DLD1 (cell line): Measurements from ENCODE around the gene OXNAD1.
"Not testable (repeated sequence)": the region's sequence is repeated elsewhere in the genome, so short reads cannot be mapped to it uniquely, and the experiment has no call there.

Experiments
- in situ Hi-C: cut with HindIII; loops from 2 replicates; pipeline ENCODE4 v1.10.0; 2017; ENCODE audit warnings: low sequenced_read_pairs

OXNAD1 gene

DNA sequence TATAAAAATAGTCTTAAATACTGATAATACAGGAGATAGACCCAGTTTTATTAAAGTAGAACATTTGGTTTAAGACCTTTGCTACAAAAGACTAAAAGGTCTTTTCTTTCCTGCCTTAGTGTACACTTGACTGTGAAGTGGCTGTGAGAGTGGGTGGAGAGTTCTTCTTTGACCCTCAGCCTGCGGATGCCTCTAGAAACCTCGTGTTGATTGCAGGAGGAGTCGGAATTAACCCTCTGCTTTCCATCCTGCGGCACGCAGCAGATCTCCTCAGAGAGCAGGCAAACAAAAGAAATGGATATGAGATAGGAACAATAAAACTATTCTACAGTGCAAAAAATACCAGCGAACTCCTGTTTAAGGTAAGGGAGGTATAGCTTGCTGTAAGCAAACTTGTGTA is 36.5 kb downstream of the OXNAD1 start:
- in situ Hi-C loops = no loop called here

DNA sequence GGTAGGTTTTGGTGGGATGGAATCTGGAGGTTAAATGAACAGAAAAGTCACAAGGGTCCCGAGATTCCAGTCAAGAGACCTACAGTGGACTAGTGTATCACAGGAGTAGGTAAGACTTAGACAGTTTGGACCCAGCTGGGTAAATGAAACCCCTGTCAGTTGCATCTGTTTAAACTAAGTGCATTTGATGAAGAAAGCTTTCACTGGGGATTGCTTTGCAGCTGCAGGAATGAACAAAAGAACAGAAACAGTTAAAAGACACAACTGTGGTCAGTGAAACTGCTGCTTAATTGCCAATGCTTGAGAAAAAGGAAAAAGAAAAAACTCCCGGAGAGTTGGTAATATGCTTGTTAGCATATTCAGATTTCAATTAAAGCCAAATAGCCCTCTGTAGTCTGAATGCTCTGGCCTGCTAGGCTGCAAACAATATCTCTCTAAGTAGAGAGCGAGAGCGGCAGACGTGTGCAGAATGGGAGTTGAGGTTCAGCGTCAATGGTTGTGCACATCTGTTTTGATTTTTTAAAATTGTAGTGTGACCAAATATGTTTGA is 37.1 kb downstream of the OXNAD1 start:
- in situ Hi-C loops = no loop called here

DNA sequence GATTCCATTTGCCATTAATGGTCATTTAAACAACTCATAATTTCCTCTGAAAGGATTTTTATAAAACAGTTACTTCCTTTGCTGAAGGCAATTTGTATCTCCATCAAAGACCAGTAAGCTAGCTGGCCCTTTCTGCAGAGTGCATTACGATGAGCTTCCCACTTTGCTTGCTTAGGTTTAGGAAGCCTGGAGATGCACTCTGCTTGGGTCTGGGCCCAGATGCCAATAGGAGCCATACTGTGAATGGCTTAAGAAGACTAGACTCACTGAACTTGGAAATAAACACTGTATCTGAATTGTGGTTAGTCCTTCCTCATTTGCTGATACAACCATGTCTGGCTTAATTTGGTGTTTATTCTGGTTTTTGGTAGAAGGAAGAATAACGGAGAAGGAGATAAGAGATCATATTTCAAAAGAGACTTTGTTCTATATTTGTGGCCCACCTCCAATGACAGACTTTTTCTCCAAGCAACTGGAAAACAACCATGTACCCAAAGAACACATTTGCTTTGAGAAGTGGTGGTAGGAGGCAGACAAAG is 38.1 kb downstream of the OXNAD1 start:
- in situ Hi-C loops = no loop called here

DNA sequence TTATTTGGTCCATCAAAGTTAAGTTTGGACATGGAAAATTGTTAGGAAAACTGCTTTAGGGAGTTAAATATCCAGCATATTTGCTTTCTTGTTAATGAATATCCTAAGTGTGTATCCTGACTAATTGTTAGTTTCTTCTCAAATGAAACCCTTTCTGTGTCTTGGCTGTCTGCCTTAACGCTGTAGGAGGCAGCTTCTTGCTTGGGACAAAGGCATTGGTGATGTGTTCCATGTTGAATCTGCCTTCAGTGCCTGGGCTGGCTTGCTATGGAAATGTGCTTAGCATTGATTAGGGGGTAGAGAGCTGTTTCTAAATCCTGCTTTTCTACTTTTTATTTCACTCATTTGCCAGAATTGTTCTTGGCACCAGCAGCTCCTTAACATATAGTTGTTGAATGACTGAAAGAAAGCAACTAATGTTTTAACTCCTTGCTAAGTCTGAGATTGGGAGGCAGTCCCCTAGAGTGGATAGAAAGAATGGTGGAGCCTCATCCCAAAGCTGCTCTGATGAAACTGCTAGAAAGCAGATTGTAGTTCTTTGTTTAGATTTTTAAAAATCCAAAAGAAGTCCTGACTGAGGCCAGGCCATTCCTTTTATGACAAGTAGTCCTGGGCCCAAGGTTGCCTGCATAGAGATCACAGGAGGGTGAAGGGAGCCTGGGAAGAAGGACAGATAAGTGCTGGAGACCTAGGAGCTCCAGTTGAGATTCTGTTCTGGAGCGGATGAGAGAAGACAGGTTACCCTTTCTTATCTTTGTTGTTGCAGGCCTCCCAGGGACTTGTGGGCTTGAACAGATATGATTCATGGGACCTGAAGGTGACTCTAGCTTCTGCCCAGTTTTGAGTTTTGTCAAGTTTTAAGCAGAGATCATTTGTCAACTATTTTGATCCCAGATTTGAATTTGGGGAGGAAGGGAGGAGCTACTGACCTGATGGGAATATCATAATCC is 39.3 kb downstream of the OXNAD1 start:
- in situ Hi-C loops = no loop called here

DNA sequence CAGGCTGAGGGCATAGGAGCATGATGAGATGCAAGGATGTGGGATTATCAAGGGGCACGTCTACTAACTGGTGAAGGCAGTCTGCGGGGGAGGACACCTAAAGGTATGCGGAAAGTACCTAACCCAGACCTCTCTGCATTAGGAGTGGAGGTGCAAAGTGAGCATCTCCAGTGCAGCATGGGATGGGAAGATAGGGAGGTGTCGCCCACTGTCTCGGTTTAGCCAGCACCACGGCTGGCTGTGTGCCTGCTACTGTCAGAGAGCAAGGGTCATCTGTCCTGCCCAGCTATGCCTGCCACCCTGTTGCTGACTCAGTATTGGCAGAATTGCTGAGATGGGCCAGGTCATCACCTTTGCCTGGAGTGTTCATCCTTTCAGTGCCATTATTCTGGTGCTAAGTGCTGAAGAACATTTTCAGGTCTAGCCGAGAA is 40.1 kb downstream of the OXNAD1 start:
- in situ Hi-C loops = no loop called here

DNA sequence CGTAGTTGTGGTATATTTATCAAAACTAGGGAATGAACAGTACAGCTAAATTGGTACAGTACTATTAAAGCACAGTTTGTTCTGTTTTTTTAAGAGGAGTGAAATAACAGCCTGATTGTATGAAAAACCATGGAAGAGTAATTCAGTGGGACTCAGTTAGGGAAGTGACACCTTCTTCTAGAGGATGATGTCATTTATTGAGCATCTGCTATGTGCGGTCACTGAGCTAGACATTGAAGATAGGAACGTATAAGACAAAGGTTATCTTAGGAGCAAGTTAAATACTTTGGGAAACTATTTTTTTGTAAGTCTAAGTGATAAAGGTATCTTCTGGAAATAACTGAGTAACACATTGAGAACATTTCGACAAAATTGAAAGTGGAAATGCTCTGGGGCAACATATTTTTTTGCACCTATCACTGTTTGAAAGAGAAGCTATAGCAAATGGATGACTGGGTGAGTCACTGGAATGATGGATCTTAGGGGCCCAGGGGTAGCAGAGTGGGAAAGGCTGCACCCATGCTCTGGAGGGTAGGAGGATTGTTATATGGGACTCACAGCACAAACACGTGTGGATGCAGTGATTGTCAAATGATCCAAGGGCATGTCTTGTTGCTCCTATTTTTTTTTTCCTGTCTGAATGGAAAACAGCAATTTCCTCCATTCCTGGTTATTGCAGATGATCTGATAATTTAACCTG is 43.0 kb downstream of the OXNAD1 start:
- in situ Hi-C loops = no loop called here

DNA sequence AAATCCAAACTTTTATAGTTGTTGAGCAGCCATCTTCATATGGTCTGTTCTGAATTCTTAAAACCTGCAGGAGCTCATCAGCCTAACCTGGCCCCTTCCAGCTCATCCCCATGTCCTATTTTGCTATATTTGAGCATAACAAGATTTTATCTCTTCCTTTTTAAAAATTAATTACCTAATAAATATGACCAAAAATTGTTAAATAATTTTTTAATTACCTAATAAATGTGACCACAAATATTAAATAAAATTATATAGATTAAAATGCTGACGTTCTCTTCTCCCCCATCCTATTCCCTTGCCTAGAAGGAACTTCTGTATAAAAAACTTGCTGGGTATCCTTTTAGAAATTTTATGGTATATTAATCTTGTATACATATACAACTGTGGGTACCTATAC is 43.7 kb downstream of the OXNAD1 start:
- in situ Hi-C loops = no loop called here

DNA sequence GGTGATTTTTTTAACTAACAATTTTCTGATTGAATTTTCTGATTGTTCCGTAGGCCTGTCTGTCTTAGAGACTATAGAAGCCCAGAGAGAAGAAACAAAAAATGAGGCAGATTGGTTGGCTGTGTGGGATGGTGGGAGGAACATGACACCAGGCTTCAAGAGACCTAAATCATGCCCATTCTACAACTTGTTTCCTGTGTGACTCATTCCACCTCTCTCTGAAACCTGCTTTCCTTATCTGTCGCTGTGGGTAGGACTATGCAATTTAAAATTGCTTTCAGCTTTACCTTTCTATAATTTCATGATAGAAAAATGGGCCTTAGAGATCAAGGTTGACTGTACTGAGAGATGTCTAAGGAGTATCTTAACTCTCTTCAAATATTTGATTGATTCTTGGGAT is 44.5 kb downstream of the OXNAD1 start:
- in situ Hi-C loops = no loop called here

DNA sequence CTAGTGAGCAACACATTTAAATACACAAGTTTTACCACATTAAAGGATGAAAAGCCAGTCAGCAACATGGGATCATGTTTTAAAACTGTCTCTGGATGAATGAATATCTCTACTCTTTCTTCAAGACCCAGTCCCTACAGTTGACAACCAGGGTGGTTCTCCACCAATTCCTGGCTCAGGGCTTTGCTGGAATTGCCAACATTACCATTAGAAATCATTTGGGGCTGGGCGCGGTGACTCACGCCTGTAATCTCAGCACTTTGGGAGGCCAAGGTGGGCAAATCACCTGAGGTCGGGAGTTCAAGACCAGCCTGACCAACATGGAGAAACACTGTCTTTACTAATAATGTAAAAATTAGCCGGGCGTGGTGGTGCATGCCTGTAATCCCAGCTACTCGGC is 45.5 kb downstream of the OXNAD1 start:
- in situ Hi-C loops = not testable (repeated sequence)

DNA sequence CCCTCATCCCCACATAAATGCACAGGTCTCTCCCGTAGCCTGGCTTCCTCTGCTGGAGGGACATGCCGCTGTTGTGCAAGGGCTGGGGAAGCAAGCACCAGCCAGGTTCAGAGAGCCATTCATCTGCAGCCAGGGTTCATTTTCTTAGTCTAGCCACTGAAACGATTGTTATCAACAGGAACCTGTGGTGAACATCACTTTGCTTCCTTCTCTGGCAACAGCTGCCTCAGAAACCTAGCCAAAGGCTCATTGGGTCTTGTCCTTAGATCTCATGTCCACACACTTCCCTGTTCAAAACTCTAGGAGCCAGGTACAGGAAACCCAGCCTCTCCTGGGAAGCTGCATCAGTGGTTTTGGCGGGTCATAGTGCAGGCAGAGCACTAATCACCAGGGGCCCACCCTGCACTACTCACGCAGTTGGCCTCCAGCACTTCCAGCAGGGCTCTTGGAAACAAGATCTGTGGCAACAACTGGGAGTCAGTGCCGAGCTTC is 47.0 kb downstream of the OXNAD1 start:
- in situ Hi-C loops = no loop called here

DNA sequence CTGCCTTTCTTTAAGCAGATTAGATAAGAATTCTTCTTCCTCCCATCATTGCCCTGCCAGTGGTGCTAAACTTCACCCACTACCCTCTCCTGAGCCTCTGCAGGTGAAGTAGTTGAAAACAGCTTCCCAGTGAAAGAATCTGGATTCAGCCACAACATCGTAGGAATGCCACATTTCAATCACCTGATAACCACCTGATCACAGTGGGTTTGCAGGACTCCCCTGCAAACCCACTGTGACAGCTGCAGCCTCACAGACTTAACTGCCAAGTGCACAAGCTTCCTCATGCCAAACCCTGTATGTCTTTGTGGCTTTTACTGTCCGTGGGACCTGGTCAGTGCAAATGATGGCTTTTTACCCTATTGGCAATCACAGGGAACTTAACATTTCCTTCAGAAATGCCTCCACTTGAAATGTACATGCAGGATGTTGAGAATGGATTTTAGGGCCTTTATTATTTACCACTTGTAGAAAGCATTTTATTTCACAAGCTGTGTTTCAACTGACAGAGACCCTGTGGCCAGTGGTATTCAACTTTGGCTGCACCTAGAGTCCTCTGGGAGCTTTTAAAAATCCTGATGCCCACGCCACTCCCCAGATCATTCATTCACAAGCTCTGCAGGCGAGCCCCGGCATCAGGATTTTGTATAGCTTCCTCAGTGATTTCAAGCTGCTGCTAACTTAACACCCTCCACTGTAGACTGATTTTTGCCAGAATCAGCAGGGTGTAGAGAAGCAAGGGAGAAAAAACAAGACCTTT is 49.1 kb downstream of the OXNAD1 start:
- in situ Hi-C loops = no loop called here

DNA sequence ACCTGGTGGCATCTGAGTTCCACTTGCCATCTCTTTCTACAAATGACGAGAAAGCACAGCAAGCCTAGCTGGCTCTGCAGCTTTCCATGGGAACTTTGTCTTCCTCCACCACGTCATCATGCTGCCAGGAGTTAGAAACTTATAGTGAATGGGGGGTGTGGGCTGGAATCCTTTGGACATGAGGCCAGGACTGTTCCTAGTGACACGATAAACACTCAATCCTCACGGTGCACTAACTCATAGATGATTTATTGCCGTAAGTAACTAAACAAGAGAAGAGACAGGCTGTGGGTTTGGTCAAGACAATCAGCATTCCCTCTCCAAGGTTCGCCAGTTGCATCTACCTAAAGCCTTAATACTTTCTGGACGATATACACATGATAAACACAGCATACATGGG is 50.6 kb downstream of the OXNAD1 start:
- in situ Hi-C loops = no loop called here

DNA sequence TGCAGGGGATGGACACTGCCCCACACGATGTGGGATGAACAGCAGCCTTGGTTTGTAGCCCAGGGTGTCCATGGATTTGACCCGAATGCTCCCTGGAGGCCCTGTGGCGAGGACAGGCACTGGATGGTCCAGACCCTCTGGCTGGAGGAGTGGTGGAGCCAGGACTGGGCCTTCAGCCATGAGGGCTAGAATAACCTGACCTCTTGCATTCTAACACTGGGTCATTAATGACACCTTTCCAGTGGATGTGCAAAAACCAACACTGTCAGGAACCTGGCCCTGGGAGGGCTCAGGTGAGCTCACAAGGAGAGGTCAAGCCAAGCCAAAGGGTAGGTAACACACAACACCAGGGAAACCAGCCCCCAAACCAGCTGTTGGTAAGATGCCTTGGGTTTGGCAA is 51.4 kb downstream of the OXNAD1 start:
- in situ Hi-C loops = no loop called here

DNA sequence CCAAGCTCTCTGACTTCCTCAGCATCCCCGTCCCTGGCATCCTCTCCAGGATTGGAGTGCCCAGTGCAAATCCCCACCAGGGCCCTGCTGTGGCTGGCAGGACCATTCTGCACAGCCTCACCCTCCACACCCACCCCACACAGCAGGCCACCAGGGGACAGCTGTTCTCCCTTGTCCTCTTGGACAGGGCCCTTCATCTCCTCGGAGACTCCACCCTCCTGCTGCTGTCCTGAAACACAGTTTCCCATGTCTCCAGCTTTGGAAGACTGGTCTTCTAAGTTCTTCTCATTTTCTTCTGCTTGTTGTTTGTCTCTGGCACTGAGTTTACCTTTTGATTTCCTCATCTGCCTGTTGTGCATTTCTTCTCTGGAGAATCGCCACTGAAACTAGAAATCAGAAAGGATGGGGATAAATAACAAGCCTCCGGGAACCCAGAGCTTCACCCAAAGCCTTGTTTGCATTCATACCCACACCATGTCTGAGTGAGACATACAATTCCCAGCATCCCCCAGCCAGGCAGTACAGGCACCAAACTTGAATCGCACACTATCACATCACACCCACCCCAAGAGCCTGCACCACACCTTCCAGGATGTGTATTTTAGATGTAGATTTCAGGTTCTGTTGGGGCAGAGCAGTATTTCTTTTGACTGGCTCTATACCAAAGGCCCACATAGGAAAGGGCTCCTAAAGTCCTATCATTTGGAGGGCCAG is 52.0 kb downstream of the OXNAD1 start:
- in situ Hi-C loops = no loop called here

DNA sequence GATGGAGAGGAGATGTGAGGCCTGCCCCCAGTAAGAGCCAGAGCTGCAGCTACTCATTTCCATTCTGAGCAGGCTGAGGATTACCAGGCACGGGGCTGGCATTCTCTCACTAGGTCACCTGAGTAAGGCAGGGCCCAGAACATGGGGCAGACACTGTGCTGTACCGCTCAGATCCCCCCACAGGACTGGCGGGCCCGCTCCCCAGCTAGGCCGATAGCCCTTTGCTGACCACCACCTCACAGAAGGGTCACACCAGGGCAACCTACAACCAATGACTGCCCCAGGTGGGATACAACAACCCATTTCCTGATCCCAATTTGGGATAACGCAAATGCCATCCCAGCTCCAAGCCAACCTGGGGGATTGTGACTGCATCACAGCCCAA is 52.5 kb downstream of the OXNAD1 start:
- in situ Hi-C loops = no loop called here

DNA sequence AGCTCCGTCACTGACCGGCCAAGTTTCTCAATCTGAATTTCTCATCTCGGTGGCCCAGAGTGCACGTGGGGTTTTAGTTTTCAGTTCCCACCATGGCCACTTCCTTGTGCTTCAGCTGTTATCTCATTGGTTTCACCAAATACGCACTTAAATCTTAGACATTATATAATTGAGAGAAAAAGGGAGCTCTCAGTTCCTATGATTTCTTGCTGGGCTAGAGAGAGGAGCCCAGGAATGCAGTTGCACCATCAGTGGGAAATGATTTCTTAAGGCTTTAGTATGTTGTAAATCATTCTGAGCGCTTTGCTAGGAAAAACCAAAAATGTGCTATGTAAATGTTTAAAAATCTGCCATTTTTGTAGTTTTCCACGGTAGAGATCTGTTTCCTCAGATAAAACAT is 53.2 kb downstream of the OXNAD1 start:
- in situ Hi-C loops = no loop called here

DNA sequence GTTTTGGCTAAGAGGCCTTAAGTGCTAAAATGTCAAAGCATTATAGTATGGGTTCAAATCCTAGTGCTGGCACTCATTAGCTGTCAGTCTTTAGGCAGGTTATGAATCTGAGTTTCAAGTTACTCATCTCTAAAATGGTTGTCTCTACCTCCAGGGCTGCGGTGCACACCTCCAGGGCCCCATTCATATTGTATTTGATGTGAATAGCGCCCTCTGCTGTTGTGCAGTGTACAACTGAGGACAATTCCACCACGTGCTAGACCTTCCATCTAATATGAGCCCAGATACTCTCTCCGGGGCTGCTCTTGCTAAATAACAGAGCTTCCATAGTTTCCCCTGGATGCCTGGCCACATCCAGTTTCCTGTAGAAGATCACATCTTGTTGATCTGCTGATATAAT is 54.3 kb downstream of the OXNAD1 start:
- in situ Hi-C loops = no loop called here

DNA sequence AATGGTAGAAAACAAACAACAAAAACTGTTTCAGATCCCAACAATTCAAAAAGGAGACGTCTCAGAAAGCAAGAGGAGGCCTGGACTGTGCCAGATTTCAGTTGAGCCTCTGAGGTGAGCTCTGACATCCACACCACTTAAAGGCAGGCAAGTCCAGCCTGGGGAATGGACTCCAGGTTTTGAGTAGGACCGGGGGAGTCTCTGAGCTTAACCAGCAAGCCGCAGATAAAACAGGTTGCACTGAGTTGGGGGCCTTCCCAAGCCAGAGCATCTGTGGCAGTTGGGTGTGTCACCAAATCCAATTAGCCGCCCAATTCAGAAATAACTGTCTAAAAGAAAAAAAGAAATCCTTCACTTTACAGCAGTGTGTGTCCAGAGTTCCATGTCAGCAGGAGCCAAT is 54.7 kb downstream of the OXNAD1 start:
- in situ Hi-C loops = no loop called here

DNA sequence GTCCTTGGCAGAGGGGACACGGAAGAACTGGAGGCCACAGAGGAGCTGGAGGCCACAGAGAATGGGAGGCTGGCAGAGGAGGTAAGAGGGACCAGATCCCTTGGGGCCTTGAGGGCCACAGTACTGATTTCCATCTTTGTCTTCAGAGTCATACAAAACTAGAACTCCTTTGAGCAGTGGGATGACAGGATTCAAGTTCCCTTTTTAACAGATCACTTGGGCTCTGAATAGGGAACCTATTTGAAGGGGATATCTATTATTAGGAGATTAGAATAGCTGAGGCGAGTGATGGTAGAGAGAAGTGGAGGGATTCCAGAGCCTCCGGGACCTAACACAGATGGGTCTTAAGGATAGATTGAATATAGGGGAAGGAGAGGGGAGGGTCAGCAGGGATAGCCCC is 55.7 kb downstream of the OXNAD1 start:
- in situ Hi-C loops = no loop called here

DNA sequence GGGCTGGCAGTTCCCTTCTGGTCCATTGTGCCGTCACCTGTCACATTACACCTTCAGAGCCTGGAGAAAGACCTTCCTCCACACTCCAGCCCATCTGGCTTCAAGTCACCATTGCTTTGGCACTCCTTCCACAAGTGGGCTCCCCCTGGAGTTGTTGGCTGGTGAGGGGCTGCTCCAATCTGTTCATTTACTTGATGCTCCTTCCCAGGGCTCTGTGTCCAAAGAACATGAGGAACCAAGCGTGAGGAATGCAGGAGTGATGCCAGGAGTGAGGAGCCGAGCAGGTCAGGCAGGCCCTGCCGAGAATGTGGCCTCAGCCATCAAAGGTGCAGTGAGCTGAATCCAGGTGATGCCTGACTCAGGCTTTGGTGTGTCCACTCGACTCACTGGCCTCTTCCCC is 57.2 kb downstream of the OXNAD1 start:
- in situ Hi-C loops = no loop called here
